Upper lobe of left lung (tissue), 6 donors: ENCODE measurements around the gene SDK1. TPM values are rescaled to one million over a fixed set of nuclear protein-coding genes. Genes with fewer than 3 reads are reported as not detected.
A peak's percentile ranks its signal among the peaks of the same experiment; 100 is the strongest.

Experiments used
- ATAC-seq, 2 donors: fragments of 200-7000 bp; cut with Tn5 transposase; one replicate each; pipeline ENCODE4 v1.9.1; 2022; ENCODE audit warnings: mild to moderate bottlenecking in 2 of 2, moderate library complexity in 2 of 2; ENCODE audit not compliant: low FRiP score in 2 of 2
- DNase-seq, 2 donors: peaks; one replicate each; pipeline ENCODE4 v3.0.0-alpha.2; 2019 to 2020
- H3K27ac ChIP-seq, 4 donors: fragments of 200-600 bp; sonication (generic); one replicate each; pipeline ENCODE4 v1.5.1; 2016 to 2019
- H3K27me3 ChIP-seq, 4 donors: fragments of 200-600 bp; sonication (generic); one replicate each; pipeline ENCODE4 v1.5.1; 2017 to 2019
- H3K36me3 ChIP-seq, 4 donors: fragments of 200-600 bp; sonication (generic); one replicate each; pipeline ENCODE4 v1.5.1; 2016 to 2019
- H3K4me1 ChIP-seq, 4 donors: fragments of 200-600 bp; sonication (generic); one replicate each; pipeline ENCODE4 v1.5.1; 2018 to 2019
- H3K4me3 ChIP-seq, 4 donors: fragments of 200-600 bp; sonication (generic); one replicate each; pipeline ENCODE4 v1.5.1; 2017 to 2019; ENCODE audit warnings: mild to moderate bottlenecking in 2 of 4, moderate library complexity in 1 of 4
- H3K9me3 ChIP-seq, 4 donors: fragments of 200-600 bp; sonication (generic); one replicate each; pipeline ENCODE4 v1.5.1; 2018 to 2019
- EP300 ChIP-seq, 4 donors: sonication (generic); formaldehyde crosslinking; IDR thresholded peaks; one replicate each; pipeline ENCODE4 v1.5.1; 2017; ENCODE audit warnings: antibody characterized with exemption in 4 of 4, control low read depth in 2 of 4
- POLR2A ChIP-seq, 4 donors: fragments of 450-650 bp; IDR thresholded peaks; one replicate each; pipeline ENCODE4 v1.5.1; 2016 to 2017; ENCODE audit warnings: antibody characterized with exemption in 4 of 4, mild to moderate bottlenecking in 2 of 4
- POLR2AphosphoS5 ChIP-seq, 2 donors: sonication (generic); formaldehyde crosslinking; IDR thresholded peaks; one replicate each; pipeline ENCODE4 v1.5.1; 2017; ENCODE audit warnings: antibody characterized with exemption in 2 of 2
- WGBS, 2 donors: methylation state at CpG; one replicate each; pipeline ENCODE4 v1.1.5; 2017 to 2018; 5-methylcytosine and 5-hydroxymethylcytosine counted together
- total RNA-seq, 6 donors: library from RNA; depleted of rRNA in 4 of 6; stranded (reverse); fragments of >200 nt in 4 of 6; gene quantifications; one replicate each; pipeline versions ENCODE4 v1.1.0 to v1.2.1, GENCODE V29; 2016 to 2021
- TF ChIP-seq, protein P1 (sequence below), 6 experiments: fragments of 450-650 bp in 4 of 6; fragments of 200-600 bp in 2 of 6; sonication (generic) in 2 of 6; IDR thresholded peaks; one replicate each; pipeline ENCODE4 v1.5.1; 2016 to 2019; ENCODE audit warnings: antibody characterized with exemption in 6 of 6
- donor health status: DM: no; HTN: no; CAD: no; lungs with moderate emphysema.
- donor health status: DM: no; HTN: yes; CAD: no; lungs with severe emphysema.

The SDK1 gene
- total RNA-seq, 6 donors from 2014 or later: 9.3 to 90.1 (median 11.8) TPM

DNA sequence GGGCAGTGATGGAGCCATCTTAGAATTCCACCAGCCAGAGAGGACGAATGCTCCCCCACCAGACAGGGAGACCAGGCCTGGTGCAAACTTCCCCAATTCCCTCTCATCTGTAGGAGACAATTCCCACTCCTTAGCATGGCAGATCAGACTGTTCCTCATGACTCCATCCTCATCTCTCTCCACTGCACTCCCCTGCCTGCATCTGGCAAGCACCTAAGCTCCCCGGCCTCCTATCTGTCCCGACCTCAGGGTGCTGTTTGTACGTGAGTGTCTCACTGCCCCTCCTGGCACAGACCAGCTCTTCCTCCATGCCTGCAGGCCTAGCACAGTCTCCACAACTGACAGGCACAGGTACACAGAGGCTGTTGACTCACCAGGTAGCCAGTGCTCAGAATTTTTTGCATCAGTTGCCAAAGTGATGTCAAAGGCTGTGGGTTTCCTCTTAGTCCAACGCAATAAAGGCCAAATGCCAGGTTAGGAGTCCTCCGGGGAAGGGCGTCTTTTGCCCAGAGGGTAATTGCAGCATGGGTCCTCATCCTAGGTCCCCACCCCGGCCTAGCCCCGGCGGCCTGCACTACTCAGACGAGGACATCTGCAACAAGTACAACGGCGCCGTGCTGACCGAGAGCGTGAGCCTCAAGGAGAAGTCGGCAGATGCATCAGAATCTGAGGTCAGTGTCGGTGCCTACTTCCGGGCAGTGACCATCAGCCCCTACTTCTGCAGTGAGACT, 944.2 kb downstream of the SDK1 start:
- no peaks in the 10 kb centered on the region for H3K36me3 ChIP-seq
- no peaks in the 10 kb centered on the region for H3K9me3 ChIP-seq
- DNase-seq: peak in 1 of 2 donors; percentile 67
- TF ChIP-seq POLR2AphosphoS5 (IDR thresholded peaks at IDR 0.05) (no peak), POLR2A (IDR thresholded peaks at IDR 0.05) (no peak), EP300 (IDR thresholded peaks at IDR 0.05) (no peak)
- TF ChIP-seq, protein P1, sequence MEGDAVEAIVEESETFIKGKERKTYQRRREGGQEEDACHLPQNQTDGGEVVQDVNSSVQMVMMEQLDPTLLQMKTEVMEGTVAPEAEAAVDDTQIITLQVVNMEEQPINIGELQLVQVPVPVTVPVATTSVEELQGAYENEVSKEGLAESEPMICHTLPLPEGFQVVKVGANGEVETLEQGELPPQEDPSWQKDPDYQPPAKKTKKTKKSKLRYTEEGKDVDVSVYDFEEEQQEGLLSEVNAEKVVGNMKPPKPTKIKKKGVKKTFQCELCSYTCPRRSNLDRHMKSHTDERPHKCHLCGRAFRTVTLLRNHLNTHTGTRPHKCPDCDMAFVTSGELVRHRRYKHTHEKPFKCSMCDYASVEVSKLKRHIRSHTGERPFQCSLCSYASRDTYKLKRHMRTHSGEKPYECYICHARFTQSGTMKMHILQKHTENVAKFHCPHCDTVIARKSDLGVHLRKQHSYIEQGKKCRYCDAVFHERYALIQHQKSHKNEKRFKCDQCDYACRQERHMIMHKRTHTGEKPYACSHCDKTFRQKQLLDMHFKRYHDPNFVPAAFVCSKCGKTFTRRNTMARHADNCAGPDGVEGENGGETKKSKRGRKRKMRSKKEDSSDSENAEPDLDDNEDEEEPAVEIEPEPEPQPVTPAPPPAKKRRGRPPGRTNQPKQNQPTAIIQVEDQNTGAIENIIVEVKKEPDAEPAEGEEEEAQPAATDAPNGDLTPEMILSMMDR (IDR thresholded peaks at IDR 0.05): no peak
- no peak for ATAC-seq
- 91 to 94% methylated on average over 16 to 19 of the region's 19 CpGs for WGBS, 2 donors
- no peaks in the 10 kb centered on the region for H3K4me1 ChIP-seq
- no peak overlapping the region for H3K27ac ChIP-seq
- no peak overlapping the region for H3K4me3 ChIP-seq
- H3K27me3 ChIP-seq: no peaks in the 10 kb centered on the region

DNA sequence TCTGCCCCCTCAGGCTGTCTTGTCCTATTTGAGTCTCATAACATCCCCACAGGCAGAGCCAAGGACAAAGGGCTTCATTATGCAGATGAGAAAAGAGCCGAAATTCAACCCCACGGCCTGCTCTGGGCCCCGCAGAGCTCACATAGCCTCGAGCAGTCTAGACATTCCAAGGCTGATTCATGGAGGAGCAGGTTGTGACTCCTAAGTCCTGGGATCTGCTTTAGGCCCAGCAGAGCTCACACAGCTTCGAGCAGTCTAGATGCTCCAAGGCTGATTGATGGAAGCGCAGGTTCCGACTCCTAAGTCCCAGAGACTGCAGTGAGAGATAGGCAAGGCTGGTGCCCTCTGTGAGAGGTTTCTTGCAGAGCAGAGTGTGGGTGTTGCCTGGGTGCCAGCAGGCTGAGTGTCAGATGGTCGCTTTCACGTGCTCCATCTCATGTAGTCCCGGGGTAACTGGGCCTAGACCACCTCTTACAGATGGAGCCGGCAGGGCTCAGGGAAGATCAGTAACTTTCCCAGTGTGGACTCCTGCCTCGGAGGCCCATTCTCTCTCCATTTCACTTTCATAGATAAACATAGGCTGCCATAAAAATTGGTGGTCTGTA, 944.9 kb downstream of the SDK1 start:
- Histone ChIP-seq H3K4me1 (no peaks in the 10 kb centered on the region), H3K4me3 (no peak overlapping the region), H3K27ac (no peak overlapping the region), H3K36me3 (no peaks in the 10 kb centered on the region), H3K9me3 (no peaks in the 10 kb centered on the region), H3K27me3 (no peaks in the 10 kb centered on the region)
- no peak for ATAC-seq
- WGBS, 2 donors: 82 to 83% methylated on average over 6 to 12 of the region's 12 CpGs
- TF ChIP-seq EP300 (IDR thresholded peaks at IDR 0.05) (no peak), POLR2AphosphoS5 (IDR thresholded peaks at IDR 0.05) (no peak), POLR2A (IDR thresholded peaks at IDR 0.05) (no peak)
- TF ChIP-seq, protein P1 (IDR thresholded peaks at IDR 0.05): no peak
- DNase-seq: no peak

DNA sequence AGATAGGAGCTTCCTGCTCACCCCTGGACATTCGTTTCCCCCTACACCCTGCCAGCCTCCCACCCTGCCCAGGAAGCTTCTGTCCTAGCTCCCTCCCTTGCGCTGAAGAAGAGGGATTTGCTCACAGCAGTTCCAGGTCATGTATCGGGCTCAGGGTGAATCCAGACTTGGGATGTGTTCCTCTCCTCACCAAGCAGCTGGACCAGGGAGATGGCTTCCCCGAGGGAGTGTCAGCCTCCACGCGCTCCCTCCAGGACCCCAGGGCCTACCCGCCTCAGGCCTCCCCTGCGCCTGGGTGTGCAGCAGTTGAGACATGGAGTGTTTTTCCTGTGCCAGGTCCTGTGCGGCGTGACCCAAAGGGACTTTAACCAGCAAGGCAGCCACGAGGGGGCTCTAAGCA, 945.5 kb downstream of the SDK1 start:
- Histone ChIP-seq H3K27ac (no peak overlapping the region), H3K4me3 (no peak overlapping the region), H3K9me3 (peaks cover 0 to 3% (median 0%) of the 10 kb centered on the region in 4 donors), H3K36me3 (no peaks in the 10 kb centered on the region), H3K27me3 (no peaks in the 10 kb centered on the region), H3K4me1 (no peaks in the 10 kb centered on the region)
- ATAC-seq (no peak), DNase-seq (peak in 1 of 2 donors; percentile 38)
- TF ChIP-seq, protein P1 (IDR thresholded peaks at IDR 0.05): no peak
- 88 to 90% methylated on average over 8 to 11 of the region's 11 CpGs for WGBS, 2 donors

DNA sequence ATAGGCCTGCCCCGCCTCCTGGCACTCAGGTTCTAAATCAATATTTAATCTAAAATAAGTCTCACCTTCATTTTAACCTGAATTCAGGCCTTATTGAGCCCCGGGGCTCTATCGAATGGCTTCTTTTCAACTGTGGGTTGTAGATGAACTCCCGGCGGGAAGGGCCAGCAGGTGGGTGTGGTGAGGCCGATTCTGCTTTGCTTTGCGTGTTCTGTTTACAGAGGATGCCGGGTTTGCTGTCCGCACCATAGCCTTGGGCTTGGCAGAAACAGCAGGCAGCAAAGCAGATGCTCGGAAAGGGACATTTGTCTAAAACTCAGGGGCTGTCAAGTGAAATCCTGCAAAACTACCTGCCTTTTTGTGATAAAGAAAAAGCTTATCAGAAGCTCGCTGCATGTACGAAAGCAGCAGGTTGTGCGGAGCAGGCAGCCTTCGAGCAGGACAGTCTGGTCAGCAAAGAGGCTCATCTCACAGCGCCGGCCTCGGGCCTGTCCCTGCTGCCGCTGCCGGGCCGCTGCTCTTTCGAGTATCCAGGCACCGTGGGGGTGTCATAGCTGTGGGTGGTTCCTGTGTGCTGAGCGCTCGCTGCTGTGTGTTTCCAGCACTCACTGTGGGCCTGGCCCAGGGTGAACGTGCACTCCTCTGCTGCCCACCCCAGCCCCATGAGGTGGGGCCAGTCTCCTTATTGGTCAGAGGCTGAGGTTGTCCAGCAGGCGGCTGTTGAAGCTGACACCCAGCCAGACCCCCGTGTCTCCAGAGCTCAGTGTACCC, 946.2 kb downstream of the SDK1 start:
- no peak for TF ChIP-seq POLR2AphosphoS5 (IDR thresholded peaks at IDR 0.05)
- TF ChIP-seq EP300 (IDR thresholded peaks at IDR 0.05): no peak
- TF ChIP-seq, protein P1 (IDR thresholded peaks at IDR 0.05): no peak
- no peak for TF ChIP-seq POLR2A (IDR thresholded peaks at IDR 0.05)
- no peaks in the 10 kb centered on the region for H3K4me1 ChIP-seq
- no peaks in the 10 kb centered on the region for H3K36me3 ChIP-seq
- ATAC-seq: no peak
- no peaks in the 10 kb centered on the region for H3K27me3 ChIP-seq
- 73 to 85% methylated on average over 14 to 27 of the region's 27 CpGs for WGBS, 2 donors
- no peak overlapping the region for H3K4me3 ChIP-seq
- peak in 1 of 2 donors; percentile 52 for DNase-seq
- no peak overlapping the region for H3K27ac ChIP-seq
- H3K9me3 ChIP-seq: peaks cover 0 to 6% (median 0%) of the 10 kb centered on the region in 4 donors
